AG04449 (cell line): ENCODE data around the gene ADORA2B.

Experiments
- CTCF ChIA-PET: fragments of 350-600 bp; formaldehyde crosslinking; extraction: SDS; loops from one replicate; lab custom pipeline; 2021; ENCODE audit warnings: antibody characterized with exemption; lab: Yijun Ruan, JAX
- POLR2A ChIA-PET: fragments of 400-600, 350-600 bp; formaldehyde crosslinking; extraction: SDS; loops from one replicate; lab custom pipeline; 2020; ENCODE audit warnings: antibody characterized with exemption, inconsistent platforms; lab: Yijun Ruan, JAX
- DNase-seq: peaks from one replicate; pipeline ENCODE4 v3.0.0-alpha.2; 2010; ENCODE audit warnings: low read depth, low spot score
- H3K4me3 ChIP-seq: 2 replicates; pipeline ENCODE4 v1.5.1; 2011; ENCODE audit warnings: low read depth, mild to moderate bottlenecking, control low read depth, low read length
- CTCF ChIP-seq: IDR thresholded peaks from one replicate; pipeline ENCODE4 v1.5.1; 2011; ENCODE audit warnings: mild to moderate bottlenecking, moderate library complexity, low read length, control low read depth, inconsistent platforms; ENCODE audit not compliant: insufficient read depth; ENCODE audit errors: missing control alignments

The ADORA2B gene

GRCh38 chr17:15954222-15954621 is 9.3 kb downstream of the ADORA2B start:
- no peak for TF ChIP-seq CTCF
- POLR2A ChIA-PET: no interaction called here
- H3K4me3 ChIP-seq: no peak overlapping the region
- CTCF ChIA-PET: interaction anchor here (0.9 to 1.0 kb wide), 2 partner anchors 9 kb away, joined by 3 to 4 read pairs; partner anchors contain the start of gene ADORA2B
- DNase-seq: peak; percentile 64

GRCh38 chr17:15955793-15956541 is 11.0 kb downstream of the ADORA2B start:
- ChIA-PET POLR2A (no interaction called here), CTCF (no interaction called here)
- TF ChIP-seq CTCF: no peak
- H3K4me3 ChIP-seq: no peak overlapping the region
- DNase-seq: no peak

- no peak for DNase-seq
- TF ChIP-seq CTCF: no peak
- H3K4me3 ChIP-seq: no peak overlapping the region
- POLR2A ChIA-PET: no interaction called here
- CTCF ChIA-PET: interaction anchor here (2.5 kb wide), 1 partner anchor 12 kb away, joined by 14 read pairs; the partner anchor contains the start of gene ADORA2B
These were observed 12.3 kb downstream of the ADORA2B start for GRCh38 chr17:15957206-15957605.

- DNase-seq: no peak
- POLR2A ChIA-PET: interaction anchor here (0.6 to 1.7 kb wide), 3 partner anchors 13 to 42 kb away, joined by 3 to 13 read pairs (median 3); partner anchors contain the start of genes ADORA2B, TTC19 and ZSWIM7
- CTCF ChIA-PET: interaction anchor here (2.5 kb wide), 1 partner anchor 13 kb away, joined by 14 read pairs; the partner anchor contains the start of gene ADORA2B
- H3K4me3 ChIP-seq: no peak overlapping the region
- no peak for TF ChIP-seq CTCF
These were observed 12.8 kb downstream of the ADORA2B start for GRCh38 chr17:15957608-15958307.

- no peak overlapping the region for H3K4me3 ChIP-seq
- DNase-seq: no peak
- POLR2A ChIA-PET: interaction anchor here (0.6 to 1.7 kb wide), 4 partner anchors 11 to 41 kb away, joined by 3 to 13 read pairs (median 3); partner anchors contain the start of genes ADORA2B, TTC19 and ZSWIM7
- CTCF ChIA-PET: interaction anchor here (0.6 to 2.5 kb wide), 5 partner anchors 9 to 40 kb away, joined by 3 to 14 read pairs (median 4); partner anchors contain the start of gene ADORA2B
- no peak for TF ChIP-seq CTCF
These were observed 13.5 kb downstream of the ADORA2B start for GRCh38 chr17:15958484-15958854.
